ENCODE measurements around the gene PWP1.
"Not testable (repeated sequence)": the region's sequence is repeated elsewhere in the genome, so short reads cannot be mapped to it uniquely, and the experiment has no call there.

Gene PWP1

GRCh38 chr12:107668320-107669098 lies 17.1 kb upstream of the PWP1 start:
- no peak for DNase-seq

DNA sequence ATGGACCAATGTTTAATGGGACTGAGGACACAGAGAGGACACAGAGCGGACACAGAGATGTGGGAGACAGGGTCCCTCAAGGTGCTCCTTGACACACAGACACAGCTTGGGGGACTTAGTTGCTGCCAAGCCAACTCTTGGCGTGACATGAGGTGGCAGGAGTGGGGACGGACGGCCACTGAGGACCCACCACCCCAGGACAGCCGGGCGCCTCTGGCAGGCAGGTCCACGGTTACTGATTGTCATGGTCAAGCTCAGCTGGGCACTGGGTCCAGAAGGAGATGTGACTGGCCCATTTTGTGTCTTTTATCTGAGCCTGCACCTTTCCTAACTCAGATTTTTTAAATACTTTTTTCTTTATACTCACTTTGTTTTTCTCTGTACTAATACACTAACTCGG lies 15.7 kb upstream of the PWP1 start:
- no peak for DNase-seq

DNA sequence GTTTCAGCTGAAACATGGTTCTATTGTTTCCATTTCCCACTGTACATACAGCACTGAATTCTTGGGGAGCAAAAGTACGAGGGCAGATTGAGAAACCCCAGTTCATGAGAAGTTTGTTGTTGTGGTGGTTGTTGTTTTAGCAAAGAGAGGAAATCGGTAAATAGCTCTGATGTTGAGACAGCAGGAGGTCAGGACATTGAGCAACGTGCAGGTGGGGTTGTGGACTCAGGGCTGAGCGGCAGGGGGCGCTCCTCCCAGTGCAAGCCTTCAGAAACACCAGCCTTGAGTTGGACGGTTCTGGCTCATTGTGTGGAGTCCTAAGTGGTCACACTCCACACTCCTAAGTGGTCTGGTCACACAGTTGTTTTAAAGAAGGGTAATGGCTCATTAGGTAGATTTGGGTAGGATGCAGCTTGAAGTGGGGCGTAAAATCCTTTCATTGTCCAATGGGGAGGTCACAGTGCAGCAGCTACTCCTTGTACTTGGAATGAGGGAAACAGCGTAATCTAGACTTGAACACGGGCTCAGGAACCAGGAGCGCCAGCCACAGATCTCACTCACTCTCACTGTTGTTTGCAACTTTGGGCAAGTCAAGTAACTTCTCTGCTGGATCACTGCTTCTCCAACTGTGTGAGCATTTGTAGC lies 14.5 kb upstream of the PWP1 start:
- no peak for DNase-seq

- no peak for DNase-seq
These were observed 7.9 kb upstream of the PWP1 start for GRCh38 chr12:107677671-107678070.

DNA sequence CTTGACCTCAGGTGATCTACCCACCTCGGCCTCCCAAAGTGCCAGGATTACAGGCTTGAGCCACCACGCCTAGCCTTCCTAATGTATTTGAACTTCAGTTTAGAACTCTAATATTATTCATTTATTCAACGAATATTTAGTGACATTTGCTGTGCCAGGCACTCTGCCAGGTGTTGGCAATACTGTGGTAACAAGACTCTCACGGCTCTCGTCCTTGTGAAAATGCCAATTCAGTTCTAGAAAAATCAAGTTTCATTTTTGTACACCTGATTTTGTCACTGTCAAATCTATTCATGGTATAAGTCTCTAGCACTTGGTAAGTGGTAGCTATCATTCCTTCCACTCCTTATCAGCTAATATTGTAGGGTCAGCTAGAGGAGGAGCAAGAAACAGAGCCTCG lies 6.3 kb upstream of the PWP1 start:
- DNase-seq, result no peak

- DNase-seq, result no peak
These were observed 4.2 kb upstream of the PWP1 start for GRCh38 chr12:107681455-107681835.

- DNase-seq, result no peak
These were observed 3.5 kb upstream of the PWP1 start for GRCh38 chr12:107681836-107682820.

GRCh38 chr12:107684029-107684795 lies 1.4 kb upstream of the PWP1 start:
- DNase-seq, result peak; percentile 30

- no peak for DNase-seq
These were observed 624 bp upstream of the PWP1 start for GRCh38 chr12:107684990-107685359.

- peak; percentile 27 for DNase-seq
These were observed 10.2 kb downstream of the PWP1 start for GRCh38 chr12:107695772-107696171.

DNA sequence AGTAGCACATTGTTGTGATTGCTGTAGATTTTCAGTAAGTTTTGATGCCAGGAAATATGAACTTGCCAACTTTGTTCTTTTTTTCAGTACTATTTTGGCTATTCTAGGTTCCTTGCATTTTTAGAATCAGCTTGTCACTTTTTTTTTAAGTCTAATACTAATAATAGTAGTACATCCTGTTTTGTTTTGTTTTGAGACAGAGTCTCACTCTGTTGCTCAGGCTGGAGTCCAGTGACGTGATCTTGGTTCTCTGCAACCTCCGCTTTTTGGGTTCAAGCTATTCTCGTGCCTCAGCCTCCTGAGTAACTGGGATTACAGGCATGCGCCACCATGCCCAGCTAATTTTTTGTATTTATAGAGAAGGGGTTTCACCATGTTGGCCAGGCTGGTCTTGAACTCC lies 16.5 kb downstream of the PWP1 start:
- no peak for DNase-seq

DNA sequence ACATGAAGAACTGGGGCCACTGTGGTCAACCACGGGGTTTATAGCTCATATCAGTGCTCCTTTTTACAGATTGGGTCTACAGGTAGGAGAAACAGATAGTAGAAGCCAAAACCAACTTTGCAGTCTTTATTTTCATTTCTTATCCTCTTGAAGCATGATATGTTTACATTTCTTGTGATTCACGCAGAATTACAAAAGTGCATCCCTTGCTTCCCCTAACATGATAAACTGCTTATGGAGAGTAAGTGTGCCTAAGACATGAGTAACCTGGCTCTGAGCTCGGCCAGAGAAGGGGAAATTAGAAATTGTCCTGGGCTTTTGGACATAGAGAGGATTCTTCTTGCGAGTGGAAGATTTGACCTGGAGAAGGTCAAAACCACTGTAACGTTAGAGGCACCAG lies 18.4 kb downstream of the PWP1 start:
- no peak for DNase-seq

DNA sequence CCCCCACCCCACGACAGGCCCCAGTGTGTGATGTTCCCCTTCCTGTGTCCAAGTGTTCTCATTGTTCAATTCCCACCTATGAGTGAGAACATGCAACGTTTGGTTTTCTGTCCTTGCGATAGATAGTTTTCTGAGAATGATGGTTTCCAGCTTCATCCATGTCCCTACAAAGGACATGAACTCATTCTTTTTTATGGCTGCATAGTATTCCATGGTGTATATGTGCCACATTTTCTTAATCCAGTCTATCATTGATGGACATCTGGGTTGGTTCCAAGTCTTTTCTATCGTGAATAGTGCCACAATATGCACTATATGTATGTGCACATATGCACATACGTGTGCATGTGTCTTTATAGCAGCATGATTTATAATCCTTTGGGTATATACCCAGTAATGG lies 19.9 kb downstream of the PWP1 start:
- DNase-seq, result not testable (repeated sequence)

DNA sequence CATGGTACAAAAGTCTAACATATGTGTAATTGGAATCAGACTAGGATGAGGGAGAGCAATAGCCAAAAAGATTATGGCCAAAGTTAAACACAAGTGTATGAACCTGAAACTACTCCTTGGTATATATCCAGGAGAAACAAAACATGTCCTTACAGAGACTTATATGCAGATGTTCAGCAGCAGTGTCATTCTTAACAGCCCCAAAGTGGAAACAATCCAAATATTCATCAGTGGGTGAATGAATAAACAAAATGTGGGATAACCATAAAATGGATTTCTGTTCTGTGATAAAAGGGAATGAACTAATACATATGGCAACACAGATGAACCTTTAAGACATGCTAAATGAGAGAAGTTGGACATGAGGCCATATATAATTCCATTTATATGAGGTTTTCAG lies 30.2 kb downstream of the PWP1 start:
- no peak for DNase-seq

- DNase-seq, result no peak
These were observed 33.0 kb downstream of the PWP1 start for GRCh38 chr12:107718606-107719005.

DNA sequence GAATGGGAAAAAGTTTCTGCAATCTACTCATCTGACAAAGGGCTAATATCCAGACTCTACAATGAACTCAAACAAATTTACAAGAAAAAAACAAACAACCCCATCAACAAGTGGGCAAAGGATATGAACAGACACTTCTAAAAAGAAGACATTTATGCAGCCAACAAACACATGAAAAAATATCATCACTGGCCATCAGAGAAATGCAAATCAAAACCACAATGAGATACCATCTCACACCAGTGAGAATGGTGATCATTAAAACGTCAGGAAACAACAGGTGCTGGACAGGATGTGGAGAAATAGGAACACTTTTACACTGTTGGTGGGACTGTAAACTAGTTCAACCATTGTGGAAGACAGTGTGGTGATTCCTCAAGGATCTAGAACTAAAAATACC lies 41.7 kb downstream of the PWP1 start:
- DNase-seq, result not testable (repeated sequence)

DNA sequence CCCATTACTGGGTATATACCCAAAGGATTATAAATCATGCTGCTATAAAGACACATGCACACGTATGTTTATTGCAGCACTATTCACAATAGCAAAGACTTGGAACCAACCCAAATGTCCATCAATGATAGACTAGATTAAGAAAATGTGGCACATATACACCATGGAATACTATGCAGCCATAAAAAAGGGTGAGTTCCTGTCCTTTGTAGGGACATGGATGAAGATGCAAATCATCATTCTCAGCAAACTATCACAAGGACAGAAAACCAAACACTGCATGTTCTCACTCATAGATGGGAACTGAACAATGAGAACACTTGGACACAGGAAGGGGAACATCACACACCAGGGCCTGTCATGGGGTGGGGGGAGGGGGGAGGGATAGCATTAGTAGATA lies 42.1 kb downstream of the PWP1 start:
- not testable (repeated sequence) for DNase-seq

DNA sequence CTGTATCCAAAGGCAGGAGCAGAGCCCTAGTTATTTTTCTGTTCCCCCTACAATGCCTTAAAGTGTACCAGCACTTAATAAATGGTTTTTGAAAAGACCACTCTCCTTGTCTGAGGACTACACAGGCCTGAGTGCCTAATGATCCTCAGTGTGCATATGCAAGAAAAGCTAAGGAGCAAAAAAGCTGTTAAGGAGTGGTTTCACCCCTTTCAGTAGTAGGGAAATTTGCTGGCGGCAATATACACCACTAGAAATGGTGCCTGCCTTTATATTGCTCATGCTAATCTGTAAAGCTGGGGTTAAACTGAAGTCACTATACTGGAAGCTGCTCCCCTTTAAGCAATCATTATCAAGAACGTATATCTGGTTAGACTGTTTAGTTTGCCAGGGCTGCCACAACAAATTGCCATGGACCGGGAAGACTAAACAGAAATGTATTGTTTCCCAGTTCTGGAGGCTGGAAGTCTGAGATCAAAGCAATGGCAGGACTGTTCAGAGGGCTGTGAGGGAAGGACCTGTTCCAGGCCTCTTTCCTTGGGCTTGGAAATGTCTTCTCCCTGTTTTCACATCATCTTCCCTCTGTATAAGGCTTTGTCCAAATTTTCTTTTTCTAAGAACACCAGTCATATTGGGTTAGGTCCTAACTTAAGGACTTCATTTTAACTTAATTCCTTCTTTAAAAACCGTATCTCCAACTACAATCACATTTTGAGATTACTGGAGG lies 45.2 kb downstream of the PWP1 start:
- DNase-seq, result no peak

DNA sequence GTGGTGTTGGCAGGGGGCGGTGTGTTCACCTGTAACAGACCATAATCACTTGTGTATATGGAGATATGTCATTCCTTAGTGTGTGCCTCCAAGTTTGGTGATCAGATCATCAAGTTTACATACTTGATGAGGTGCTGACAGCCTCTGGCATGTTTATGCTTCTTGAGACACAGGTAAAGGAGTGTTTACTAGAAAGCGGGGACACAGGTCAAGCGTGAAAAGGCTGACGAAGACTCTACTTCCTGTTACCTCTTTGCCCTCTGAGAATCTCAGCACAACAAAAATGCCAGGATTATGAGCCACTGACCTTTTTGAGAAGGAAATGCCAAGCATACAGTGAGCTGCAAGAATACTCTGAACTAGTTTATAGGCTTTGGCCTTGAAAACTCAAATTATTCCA lies 45.8 kb downstream of the PWP1 start:
- DNase-seq, result no peak

GRCh38 chr12:107732365-107732764 lies 46.8 kb downstream of the PWP1 start:
- DNase-seq, result no peak

GRCh38 chr12:107734139-107734538 lies 48.5 kb downstream of the PWP1 start:
- DNase-seq, result no peak

DNA sequence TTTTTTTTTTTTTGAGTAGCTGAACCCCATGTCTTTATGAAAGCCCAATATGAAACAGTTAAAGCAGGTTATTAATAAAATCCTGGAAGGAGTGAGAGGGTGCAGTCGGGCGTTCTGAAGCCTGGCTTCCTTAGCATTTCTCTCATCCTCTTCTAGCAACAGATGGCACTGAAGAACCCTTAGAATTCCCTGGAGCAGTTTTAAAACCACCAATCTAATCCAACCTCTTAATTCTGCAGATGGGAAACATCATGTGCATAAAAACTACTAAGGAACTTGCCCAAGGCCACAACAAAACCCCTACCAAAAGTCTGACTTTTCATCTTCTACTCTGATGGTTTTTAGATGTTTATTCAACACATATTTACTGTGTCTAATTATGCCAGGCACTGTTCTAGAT lies 50.2 kb downstream of the PWP1 start:
- DNase-seq, result no peak
